Measurements from ENCODE around the gene RBMS1. TPM values are rescaled to one million over a fixed set of nuclear protein-coding genes. Genes with fewer than 3 reads are reported as not detected.

The RBMS1 gene
- total and polyA plus RNA-seq, 2 donors (not counting 1 experiment from before 2014, with no cell fraction given): 18.0 to 36.7 TPM

DNA sequence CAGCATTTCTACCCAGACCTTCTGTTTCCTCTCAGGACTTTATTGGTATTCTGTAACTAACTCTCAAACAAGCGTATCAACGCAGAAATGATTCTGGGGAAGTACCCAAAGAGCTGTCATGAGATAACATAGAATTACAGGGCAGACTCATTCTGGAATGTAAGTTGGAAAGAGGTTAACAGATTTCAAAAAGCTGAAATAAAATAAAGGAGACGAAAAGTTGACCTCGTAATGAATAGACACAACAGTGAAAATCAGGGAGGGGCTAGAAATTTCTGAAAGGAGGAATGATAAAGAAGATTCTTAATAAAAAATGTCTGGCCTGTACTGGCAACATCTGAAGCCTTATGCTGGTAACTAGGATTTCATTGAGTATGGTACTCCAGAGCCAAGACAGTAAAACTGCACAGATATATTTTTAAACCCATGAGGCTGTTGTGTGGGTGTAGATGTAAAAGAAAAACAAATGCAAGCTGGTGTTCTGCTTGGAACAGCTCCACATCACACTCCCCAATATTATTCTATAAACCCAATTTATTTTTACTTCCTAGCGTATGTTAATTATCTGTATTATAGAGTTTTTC is 23.9 kb downstream of the RBMS1 start:
- intact Hi-C loops (cut with micrococcal nuclease): no loop called here
- DNase-seq (no peak), ATAC-seq (ENCODE audit: low read depth) (no peak)
- 95% methylated on average over 2 of the region's 5 CpGs for WGBS (ENCODE audit: insufficient coverage)
- Histone ChIP-seq H3K79me2 (ENCODE audit: control insufficient read depth, insufficient read depth, low read length) (no peaks in the 10 kb centered on the region), H3K9ac (ENCODE audit: low read length) (no peak overlapping the region), H3K4me2 (replicated peaks; ENCODE audit: low read depth, low read length, poor library complexity, severe bottlenecking) (no peak overlapping the region), H3K27ac (ENCODE audit: low read length in 2 of 2) (no peak overlapping the region), H3K4me3 (ENCODE audit: control extremely low read depth in 1 of 5, extremely low read depth in 1 of 5, insufficient read depth in 1 of 5, low read depth in 2 of 5, low read length in 4 of 5) (no peak overlapping the region), H3K4me1 (ENCODE audit: control insufficient read depth in 2 of 2, insufficient read depth in 2 of 2, low read length in 2 of 2) (no peaks in the 10 kb centered on the region), H3K36me3 (replicated peaks in 1 of 2; ENCODE audit: control extremely low read depth in 1 of 2, control insufficient read depth in 1 of 2, extremely low read depth in 1 of 2, insufficient read depth in 2 of 2, low read length in 1 of 2) (no peaks in the 10 kb centered on the region), H3K9me3 (ENCODE audit: control extremely low read depth in 1 of 3, control insufficient read depth in 2 of 3, insufficient read depth in 1 of 3, low read length in 2 of 3) (no peaks in the 10 kb centered on the region), H4K20me1 (ENCODE audit: control insufficient read depth, insufficient read depth, low read length, poor library complexity, severe bottlenecking) (no peaks in the 10 kb centered on the region), H2AFZ (ENCODE audit: insufficient read depth, low read depth, low read length, poor library complexity, severe bottlenecking) (no peak overlapping the region), H3K27me3 (replicated peaks in 1 of 4; ENCODE audit: control extremely low read depth in 1 of 4, control insufficient read depth in 3 of 4, insufficient read depth in 4 of 4, low read length in 3 of 4) (no peaks in the 10 kb centered on the region)
- ChIA-PET CTCF (no interaction called here), POLR2A (no interaction called here)
- Mint-ChIP-seq H3K4me1 (no peaks in the 10 kb centered on the region), H3K9me3 (ENCODE audit: insufficient read depth) (no peaks in the 10 kb centered on the region), H3K27ac (no peak overlapping the region), H3K27me3 (peaks cover 26% of the 10 kb centered on the region), H3K4me3 (no peak overlapping the region)
- TF ChIP-seq, protein P1, sequence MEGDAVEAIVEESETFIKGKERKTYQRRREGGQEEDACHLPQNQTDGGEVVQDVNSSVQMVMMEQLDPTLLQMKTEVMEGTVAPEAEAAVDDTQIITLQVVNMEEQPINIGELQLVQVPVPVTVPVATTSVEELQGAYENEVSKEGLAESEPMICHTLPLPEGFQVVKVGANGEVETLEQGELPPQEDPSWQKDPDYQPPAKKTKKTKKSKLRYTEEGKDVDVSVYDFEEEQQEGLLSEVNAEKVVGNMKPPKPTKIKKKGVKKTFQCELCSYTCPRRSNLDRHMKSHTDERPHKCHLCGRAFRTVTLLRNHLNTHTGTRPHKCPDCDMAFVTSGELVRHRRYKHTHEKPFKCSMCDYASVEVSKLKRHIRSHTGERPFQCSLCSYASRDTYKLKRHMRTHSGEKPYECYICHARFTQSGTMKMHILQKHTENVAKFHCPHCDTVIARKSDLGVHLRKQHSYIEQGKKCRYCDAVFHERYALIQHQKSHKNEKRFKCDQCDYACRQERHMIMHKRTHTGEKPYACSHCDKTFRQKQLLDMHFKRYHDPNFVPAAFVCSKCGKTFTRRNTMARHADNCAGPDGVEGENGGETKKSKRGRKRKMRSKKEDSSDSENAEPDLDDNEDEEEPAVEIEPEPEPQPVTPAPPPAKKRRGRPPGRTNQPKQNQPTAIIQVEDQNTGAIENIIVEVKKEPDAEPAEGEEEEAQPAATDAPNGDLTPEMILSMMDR (IDR thresholded peaks at IDR 0.05): no peak
- no peak for TF ChIP-seq EZH2 (IDR thresholded peaks at IDR 0.05; ENCODE audit: borderline replicate concordance, insufficient read depth, low read depth, low read length, poor library complexity, severe bottlenecking)

DNA sequence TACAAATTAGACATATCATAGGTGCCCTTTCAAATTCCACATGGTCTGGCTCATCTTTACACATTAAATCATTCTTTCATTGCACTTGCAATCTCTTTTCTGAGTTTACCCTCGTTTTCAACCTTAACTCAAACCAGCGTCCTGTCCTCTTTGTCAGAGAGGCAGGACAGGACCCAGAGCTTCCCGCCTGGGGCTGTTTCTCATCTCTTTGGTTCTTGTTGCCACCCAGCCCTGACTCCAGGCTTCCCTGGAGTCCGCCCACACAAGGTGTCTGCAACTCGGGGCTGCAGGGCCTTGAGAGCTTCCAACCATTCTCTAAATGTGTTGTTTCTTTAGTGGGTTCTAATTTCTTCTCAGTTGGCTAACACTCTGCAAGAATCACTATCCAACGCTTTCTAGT is 24.4 kb downstream of the RBMS1 start:
- Histone ChIP-seq H4K20me1 (ENCODE audit: control insufficient read depth, insufficient read depth, low read length, poor library complexity, severe bottlenecking) (no peaks in the 10 kb centered on the region), H3K36me3 (replicated peaks in 1 of 2; ENCODE audit: control extremely low read depth in 1 of 2, control insufficient read depth in 1 of 2, extremely low read depth in 1 of 2, insufficient read depth in 2 of 2, low read length in 1 of 2) (no peaks in the 10 kb centered on the region), H3K79me2 (ENCODE audit: control insufficient read depth, insufficient read depth, low read length) (no peaks in the 10 kb centered on the region), H3K27me3 (replicated peaks in 1 of 4; ENCODE audit: control extremely low read depth in 1 of 4, control insufficient read depth in 3 of 4, insufficient read depth in 4 of 4, low read length in 3 of 4) (no peaks in the 10 kb centered on the region), H3K4me3 (ENCODE audit: control extremely low read depth in 1 of 5, extremely low read depth in 1 of 5, insufficient read depth in 1 of 5, low read depth in 2 of 5, low read length in 4 of 5) (no peak overlapping the region), H3K4me1 (ENCODE audit: control insufficient read depth in 2 of 2, insufficient read depth in 2 of 2, low read length in 2 of 2) (no peaks in the 10 kb centered on the region), H3K9me3 (ENCODE audit: control extremely low read depth in 1 of 3, control insufficient read depth in 2 of 3, insufficient read depth in 1 of 3, low read length in 2 of 3) (no peaks in the 10 kb centered on the region), H3K9ac (ENCODE audit: low read length) (no peak overlapping the region), H3K27ac (ENCODE audit: low read length in 2 of 2) (no peak overlapping the region), H3K4me2 (replicated peaks; ENCODE audit: low read depth, low read length, poor library complexity, severe bottlenecking) (no peak overlapping the region), H2AFZ (ENCODE audit: insufficient read depth, low read depth, low read length, poor library complexity, severe bottlenecking) (no peak overlapping the region)
- peaks cover 26% of the 10 kb centered on the region for H3K27me3 Mint-ChIP-seq
- ChIA-PET CTCF (no interaction called here), POLR2A (no interaction called here)
- no peaks in the 10 kb centered on the region for H3K4me1 Mint-ChIP-seq
- ATAC-seq (ENCODE audit: low read depth) (no peak), DNase-seq (no peak)
- no peak overlapping the region for H3K4me3 Mint-ChIP-seq
- no peak overlapping the region for H3K27ac Mint-ChIP-seq
- TF ChIP-seq, protein P1 (IDR thresholded peaks at IDR 0.05): no peak
- no peak for TF ChIP-seq EZH2 (IDR thresholded peaks at IDR 0.05; ENCODE audit: borderline replicate concordance, insufficient read depth, low read depth, low read length, poor library complexity, severe bottlenecking)
- H3K9me3 Mint-ChIP-seq (ENCODE audit: insufficient read depth): no peaks in the 10 kb centered on the region
- 93% methylated on average over 3 of the region's 6 CpGs for WGBS (ENCODE audit: insufficient coverage)
- intact Hi-C loops (cut with micrococcal nuclease): no loop called here
